Activated naive CD8-positive, alpha-beta T cell treated with anti-CD3 and anti-CD28 coated beads for 36 hours (primary cell): ENCODE results near the gene CYB5B. TPM values are rescaled to one million over a fixed set of nuclear protein-coding genes. Genes with fewer than 3 reads are reported as not detected.

Source experiments
- DNase-seq: peaks from one replicate; pipeline ENCODE4 v3.0.0; 2021
- H3K27ac Mint-ChIP-seq: one replicate; pipeline ENCODE4 v1.8.0; 2022; ENCODE audit warnings: mild to moderate bottlenecking, moderate library complexity, mixed read lengths
- H3K27me3 Mint-ChIP-seq: one replicate; pipeline ENCODE4 v1.8.0; 2022; ENCODE audit warnings: mild to moderate bottlenecking, mixed read lengths
- H3K36me3 Mint-ChIP-seq: one replicate; pipeline ENCODE4 v1.8.0; 2021; ENCODE audit warnings: mild to moderate bottlenecking, mixed read lengths
- H3K4me1 Mint-ChIP-seq: one replicate; pipeline ENCODE4 v1.8.0; 2021; ENCODE audit warnings: mixed read lengths
- H3K4me3 Mint-ChIP-seq: one replicate; pipeline ENCODE4 v1.8.0; 2022; ENCODE audit warnings: mild to moderate bottlenecking, moderate library complexity, mixed read lengths
- H3K9me3 Mint-ChIP-seq: one replicate; pipeline ENCODE4 v1.8.0; 2022; ENCODE audit warnings: mixed read lengths
- total RNA-seq, 2 experiments: library from RNA; stranded (reverse); gene quantifications; one replicate each; pipeline ENCODE4 v1.2.3, GENCODE V29; 2021

CYB5B gene
- total RNA-seq, 2 experiments from 2014 or later, result 182 to 183 TPM

DNA sequence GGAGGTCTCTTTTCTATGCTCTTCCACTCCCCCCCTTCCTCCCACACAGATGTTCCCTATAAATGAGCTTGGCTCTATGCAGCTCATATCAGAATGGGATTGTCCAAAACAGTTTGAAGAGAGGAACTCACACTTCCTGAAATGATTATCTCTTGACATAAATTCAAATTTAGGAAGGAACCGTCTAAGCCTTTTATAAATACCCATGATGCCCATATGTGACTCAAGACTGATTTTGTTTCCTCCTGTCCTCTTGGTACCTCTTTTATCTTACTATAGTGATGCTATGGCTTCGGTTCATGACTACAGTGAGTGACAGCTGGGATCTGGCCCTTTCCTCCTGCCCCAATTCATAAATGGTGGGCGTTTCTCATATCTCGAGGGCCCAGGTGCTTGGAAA lies 22.0 kb upstream of the CYB5B start:
- no peak for DNase-seq
- Mint-ChIP-seq H3K27me3 (no peaks in the 10 kb centered on the region), H3K9me3 (no peaks in the 10 kb centered on the region), H3K4me1 (peaks cover 28% of the 10 kb centered on the region), H3K36me3 (no peaks in the 10 kb centered on the region), H3K27ac (peak overlapping the region; percentile 47), H3K4me3 (no peak overlapping the region)

DNA sequence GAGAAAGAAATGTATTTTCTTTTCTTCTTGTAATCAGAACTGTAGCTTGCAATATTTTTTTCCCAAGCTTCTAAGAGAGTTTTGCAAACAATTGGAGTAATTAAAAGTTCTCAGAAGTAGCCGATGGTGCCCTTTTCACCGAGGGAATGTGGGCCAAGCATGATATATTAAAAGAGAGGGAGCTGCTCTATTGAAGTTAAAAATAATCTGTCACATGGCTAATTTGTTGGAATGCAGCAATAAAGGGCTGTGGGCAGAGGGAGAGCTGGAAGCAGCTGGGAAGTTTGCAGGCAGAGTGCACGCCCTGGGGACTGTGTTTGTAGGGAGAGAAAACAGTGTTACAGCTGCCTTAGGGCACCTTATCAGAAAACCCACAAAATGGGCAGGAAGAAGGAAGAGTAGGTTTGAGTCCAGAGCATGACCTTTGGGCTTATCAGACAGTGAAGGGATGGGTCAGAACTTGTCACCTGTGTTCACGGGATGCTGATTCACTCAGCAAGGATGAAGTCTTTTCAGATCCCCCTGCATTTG lies 20.1 kb upstream of the CYB5B start:
- Mint-ChIP-seq H3K27me3 (no peaks in the 10 kb centered on the region), H3K4me1 (peaks cover 16% of the 10 kb centered on the region), H3K36me3 (no peaks in the 10 kb centered on the region), H3K27ac (no peak overlapping the region), H3K4me3 (no peak overlapping the region), H3K9me3 (no peaks in the 10 kb centered on the region)
- no peak for DNase-seq

DNA sequence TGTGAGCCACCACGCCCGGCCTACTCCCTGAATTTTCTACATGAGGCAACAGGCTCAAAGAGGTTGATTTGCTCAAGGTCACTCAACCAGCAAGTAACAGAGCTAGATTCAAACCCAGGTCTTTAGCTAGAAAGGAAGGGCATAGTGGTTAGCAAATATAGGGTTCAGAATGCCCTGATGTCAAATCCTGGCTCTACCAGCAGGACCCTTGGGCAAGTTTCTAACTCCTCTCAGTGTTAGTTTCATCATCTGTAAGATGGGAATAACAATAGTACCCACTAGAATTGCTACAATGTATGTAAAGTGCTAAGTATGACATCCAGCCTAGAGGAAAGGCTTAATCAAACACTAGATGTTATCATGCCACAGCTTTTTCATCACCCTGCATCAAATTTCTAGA lies 19.1 kb upstream of the CYB5B start:
- Mint-ChIP-seq H3K4me1 (peaks cover 13% of the 10 kb centered on the region), H3K27ac (no peak overlapping the region), H3K36me3 (no peaks in the 10 kb centered on the region), H3K4me3 (no peak overlapping the region), H3K9me3 (no peaks in the 10 kb centered on the region), H3K27me3 (no peaks in the 10 kb centered on the region)
- no peak for DNase-seq

DNA sequence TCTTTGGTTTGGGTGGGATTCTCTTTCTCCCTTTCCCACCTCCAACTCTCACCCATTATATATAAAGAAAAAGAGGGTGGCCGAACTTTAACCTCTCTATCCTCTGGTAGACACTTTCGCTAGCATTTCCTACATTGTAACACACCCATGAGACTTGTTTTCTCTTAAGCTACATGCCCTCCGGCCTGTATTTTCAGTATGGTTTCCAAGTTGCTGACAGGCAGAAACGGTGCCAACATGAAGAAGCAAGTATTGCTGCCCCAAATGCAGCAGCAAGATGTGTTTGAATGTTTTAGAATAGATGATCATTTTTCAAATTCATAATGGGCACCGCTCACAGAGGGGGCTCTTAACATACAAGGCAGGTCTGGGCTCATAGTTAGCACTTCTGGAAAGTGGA lies 18.7 kb upstream of the CYB5B start:
- no peaks in the 10 kb centered on the region for H3K27me3 Mint-ChIP-seq
- H3K9me3 Mint-ChIP-seq, result no peaks in the 10 kb centered on the region

DNA sequence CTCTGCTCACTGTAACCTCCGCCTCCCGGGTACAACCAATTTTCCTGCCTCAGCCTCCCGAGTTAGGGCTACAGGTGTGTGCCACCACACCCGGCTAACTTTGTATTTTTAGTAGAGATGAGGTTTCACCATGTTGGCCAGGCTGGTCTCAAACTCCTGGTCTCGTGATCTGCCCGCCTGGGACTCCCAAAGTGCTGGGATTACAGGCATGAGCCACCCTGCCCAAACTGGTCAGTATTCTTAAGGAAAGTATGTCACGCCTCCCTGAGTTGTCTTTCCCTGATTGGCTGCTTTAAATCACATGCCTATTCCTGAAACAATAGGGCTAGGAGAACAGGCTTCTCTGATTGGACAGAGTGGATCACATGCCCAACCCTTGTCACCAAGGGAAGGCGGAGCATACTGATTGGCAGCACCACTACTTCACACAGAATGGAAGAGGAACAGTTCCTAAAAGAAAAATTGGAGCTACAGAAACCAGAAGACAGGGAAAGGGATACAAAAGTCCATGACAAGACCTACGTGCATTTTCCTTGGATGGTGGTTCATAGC lies 17.6 kb upstream of the CYB5B start:
- Mint-ChIP-seq H3K4me3 (no peak overlapping the region), H3K36me3 (no peaks in the 10 kb centered on the region), H3K27ac (no peak overlapping the region), H3K27me3 (no peaks in the 10 kb centered on the region), H3K4me1 (peaks cover 24% of the 10 kb centered on the region), H3K9me3 (no peaks in the 10 kb centered on the region)
- DNase-seq, result no peak

More for the DNA sequence above, 18.7 kb upstream of the CYB5B start:
- Mint-ChIP-seq H3K4me1 (peaks cover 17% of the 10 kb centered on the region), H3K27ac (no peak overlapping the region), H3K4me3 (no peak overlapping the region), H3K36me3 (no peaks in the 10 kb centered on the region)
- no peak for DNase-seq

DNA sequence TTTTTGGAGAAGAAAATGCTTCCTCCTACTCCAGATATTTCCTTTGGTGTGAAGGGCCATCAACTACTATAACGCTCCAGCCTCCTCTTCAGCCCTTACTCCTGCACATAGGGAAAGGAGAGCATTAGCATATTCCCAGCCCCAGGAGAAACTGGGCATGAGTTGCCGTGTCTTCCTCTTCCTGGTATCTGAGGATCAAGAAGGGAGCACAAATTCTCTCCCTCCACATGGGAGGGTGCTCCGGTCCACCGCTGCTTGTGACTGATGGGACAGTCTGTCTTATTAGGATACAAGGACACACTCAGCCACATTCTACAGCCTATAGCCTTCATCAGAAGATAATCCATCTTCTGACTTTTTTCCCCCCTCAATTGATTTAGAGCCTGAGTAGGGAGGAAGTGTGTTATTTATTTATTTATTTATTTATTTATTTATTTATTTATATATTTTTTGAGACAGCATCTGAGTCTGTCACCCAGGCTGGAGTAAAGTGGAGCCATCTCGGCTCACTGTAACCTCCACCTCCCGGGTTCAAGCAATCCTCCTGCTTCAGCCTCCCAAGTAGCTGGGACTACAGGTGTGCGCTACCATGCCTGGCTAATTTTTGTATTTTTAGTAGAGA lies 16.6 kb upstream of the CYB5B start:
- Mint-ChIP-seq H3K4me3 (no peak overlapping the region), H3K27me3 (no peaks in the 10 kb centered on the region), H3K27ac (no peak overlapping the region), H3K4me1 (peaks cover 16% of the 10 kb centered on the region), H3K9me3 (no peaks in the 10 kb centered on the region), H3K36me3 (no peaks in the 10 kb centered on the region)
- no peak for DNase-seq

DNA sequence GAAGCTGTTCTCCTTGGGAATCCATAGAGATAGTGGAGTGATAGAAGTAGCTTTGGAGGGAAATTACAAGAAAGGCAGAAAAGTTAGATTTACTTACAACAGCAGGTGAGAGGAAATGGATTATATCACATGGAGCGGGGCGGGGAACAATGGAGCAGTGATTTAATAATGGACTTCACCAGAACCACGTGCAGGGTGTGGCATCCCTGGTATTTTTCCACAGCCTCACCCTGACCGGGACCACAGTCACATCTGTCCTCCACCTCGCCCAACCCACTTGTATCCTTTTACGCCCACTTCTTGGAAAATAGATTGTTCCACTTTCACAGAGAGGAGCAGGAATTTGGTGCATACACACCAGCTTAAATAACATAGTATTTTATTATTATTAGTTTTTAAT lies 15.9 kb upstream of the CYB5B start:
- Mint-ChIP-seq H3K9me3 (no peaks in the 10 kb centered on the region), H3K4me3 (no peak overlapping the region), H3K27ac (no peak overlapping the region), H3K27me3 (no peaks in the 10 kb centered on the region), H3K36me3 (no peaks in the 10 kb centered on the region), H3K4me1 (peaks cover 16% of the 10 kb centered on the region)
- no peak for DNase-seq

DNA sequence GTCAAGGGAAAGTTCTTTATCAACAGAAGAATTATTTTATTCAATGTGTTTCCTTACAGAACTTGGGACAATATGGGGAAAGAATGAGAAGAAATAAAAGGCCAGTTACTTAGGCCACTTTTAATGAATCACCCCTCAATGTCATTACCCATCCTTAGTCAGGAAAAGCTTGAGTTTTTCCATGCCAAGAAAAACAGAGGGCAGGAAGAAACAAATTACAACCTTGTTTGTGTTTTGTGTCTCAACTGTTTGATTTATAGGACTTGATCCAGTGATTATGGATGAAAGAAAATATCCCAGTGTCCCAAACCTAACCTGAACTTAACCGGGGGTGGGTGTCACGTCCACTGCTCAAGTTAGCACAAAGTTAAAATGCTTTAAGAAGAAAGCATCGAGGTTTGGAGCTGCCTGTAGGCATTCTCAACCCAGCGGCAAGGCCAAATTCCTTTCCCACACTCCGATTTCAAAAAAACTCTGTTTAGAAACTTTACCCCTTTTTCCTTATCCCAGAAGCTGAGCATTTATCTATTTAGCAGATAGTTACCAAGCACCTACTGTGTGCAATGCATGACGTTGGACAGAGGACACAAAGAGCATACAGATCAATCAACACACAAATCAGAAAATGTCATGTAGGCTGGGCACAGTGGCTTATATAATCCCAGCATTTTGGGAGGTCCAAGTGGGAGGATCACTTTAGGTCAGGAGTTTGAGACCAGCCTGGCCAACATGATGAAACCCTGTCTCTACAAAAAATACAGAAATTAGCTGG lies 14.0 kb upstream of the CYB5B start:
- no peaks in the 10 kb centered on the region for H3K9me3 Mint-ChIP-seq
- no peak overlapping the region for H3K4me3 Mint-ChIP-seq
- no peak for DNase-seq
- H3K27me3 Mint-ChIP-seq, result no peaks in the 10 kb centered on the region
- H3K36me3 Mint-ChIP-seq, result no peaks in the 10 kb centered on the region
- no peak overlapping the region for H3K27ac Mint-ChIP-seq
- peaks cover 13% of the 10 kb centered on the region for H3K4me1 Mint-ChIP-seq

DNA sequence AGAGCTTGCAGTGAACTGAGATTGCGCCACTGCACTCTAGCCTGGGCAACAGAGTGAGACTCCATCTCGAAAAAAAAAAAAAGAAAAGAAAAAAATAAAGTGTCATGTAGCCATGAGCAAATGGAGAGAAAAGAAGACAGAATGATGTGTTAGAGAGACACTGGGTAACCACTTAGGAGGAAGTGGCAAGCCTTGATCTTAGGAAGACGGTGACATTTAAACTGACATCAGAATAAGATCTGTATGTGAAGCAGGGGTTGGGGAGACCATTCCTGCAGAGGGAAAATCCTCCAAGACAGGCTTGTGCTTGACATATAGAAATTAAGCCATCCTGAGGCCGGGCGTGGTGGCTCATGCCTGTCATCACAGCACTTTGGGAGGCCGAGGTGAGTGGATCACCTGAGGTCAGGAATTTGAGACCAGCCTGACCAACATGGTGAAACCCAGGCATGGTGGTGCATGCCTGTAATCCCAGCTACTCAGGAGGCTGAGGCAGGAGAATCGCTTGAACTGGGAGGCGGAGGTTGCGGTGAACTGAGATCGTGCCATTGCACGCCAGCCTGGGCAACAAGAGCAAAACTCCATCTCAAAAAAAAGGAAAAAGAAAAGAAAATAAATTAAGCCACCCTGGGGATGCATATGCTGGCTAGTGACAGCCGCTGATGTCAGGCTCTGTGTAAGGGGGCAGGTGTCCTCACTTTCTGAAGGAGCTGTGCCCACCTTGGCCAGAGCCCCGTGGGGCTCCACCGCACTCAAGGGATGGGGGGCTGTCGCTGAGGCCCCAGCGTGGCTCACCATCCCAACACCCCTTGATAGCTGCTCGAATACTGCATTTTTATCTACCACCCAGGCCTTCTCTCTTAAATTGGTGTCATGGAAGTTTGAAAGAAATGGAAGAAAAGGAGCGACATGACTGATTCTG lies 13.1 kb upstream of the CYB5B start:
- Mint-ChIP-seq H3K27me3 (no peaks in the 10 kb centered on the region), H3K4me1 (peaks cover 13% of the 10 kb centered on the region), H3K9me3 (no peaks in the 10 kb centered on the region), H3K27ac (peak overlapping the region; percentile 48), H3K36me3 (no peaks in the 10 kb centered on the region), H3K4me3 (no peak overlapping the region)
- DNase-seq, result no peak

DNA sequence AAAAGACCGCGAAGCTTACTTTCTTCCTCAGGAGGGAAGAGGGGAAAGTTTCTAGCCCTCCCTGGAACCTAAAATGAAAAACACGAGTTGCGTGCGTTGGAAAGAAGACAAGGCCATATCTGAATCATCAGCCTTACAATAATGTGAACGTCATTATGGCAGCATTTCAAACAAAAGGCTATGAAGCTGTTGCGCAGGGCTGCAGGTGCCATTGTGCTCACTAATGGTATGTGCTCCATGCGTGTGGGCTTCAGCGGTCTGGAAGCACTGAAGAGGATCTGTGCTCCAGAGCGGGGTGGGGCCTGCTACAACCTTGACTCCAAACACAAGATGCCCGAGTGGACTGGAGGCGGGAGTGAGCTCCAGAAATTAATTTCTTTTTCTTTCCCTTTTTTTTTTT lies 12.1 kb upstream of the CYB5B start:
- Mint-ChIP-seq H3K4me1 (peaks cover 13% of the 10 kb centered on the region), H3K36me3 (no peaks in the 10 kb centered on the region), H3K9me3 (no peaks in the 10 kb centered on the region), H3K27ac (no peak overlapping the region), H3K27me3 (no peaks in the 10 kb centered on the region), H3K4me3 (no peak overlapping the region)
- no peak for DNase-seq

DNA sequence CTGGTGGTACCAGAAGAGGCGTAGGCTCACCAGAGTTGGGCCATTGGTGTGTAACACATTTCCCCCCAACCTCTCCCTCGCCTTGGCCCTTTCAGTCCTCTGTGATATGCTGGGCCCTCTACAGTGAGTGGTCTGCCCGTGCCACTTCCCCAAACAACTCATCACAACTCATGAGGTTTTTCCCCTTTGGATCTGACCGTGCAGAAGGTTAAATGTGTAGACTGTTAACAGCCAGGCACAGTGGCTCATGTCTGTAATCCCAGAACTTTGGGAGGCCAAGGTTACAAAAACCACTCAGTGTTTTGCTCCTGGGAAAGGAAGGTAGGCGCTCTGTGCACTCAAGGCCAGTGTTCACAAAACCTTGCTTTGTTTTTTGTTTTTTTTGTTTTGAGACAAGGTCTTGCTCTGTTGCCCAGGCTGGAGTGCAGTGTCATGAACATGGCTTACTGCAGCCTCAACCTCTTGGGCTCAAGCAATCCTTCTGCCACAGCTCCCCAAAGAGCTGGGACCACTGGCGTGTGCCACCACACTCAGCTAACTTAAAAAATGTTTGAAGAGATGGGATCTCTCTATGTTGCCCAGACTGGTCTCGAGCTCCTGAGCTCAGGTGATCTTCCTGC lies 11.3 kb upstream of the CYB5B start:
- no peak for DNase-seq
- H3K27me3 Mint-ChIP-seq, result no peaks in the 10 kb centered on the region
- peaks cover 13% of the 10 kb centered on the region for H3K4me1 Mint-ChIP-seq
- no peak overlapping the region for H3K27ac Mint-ChIP-seq
- H3K4me3 Mint-ChIP-seq, result no peak overlapping the region
- H3K9me3 Mint-ChIP-seq, result no peaks in the 10 kb centered on the region
- H3K36me3 Mint-ChIP-seq, result no peaks in the 10 kb centered on the region

DNA sequence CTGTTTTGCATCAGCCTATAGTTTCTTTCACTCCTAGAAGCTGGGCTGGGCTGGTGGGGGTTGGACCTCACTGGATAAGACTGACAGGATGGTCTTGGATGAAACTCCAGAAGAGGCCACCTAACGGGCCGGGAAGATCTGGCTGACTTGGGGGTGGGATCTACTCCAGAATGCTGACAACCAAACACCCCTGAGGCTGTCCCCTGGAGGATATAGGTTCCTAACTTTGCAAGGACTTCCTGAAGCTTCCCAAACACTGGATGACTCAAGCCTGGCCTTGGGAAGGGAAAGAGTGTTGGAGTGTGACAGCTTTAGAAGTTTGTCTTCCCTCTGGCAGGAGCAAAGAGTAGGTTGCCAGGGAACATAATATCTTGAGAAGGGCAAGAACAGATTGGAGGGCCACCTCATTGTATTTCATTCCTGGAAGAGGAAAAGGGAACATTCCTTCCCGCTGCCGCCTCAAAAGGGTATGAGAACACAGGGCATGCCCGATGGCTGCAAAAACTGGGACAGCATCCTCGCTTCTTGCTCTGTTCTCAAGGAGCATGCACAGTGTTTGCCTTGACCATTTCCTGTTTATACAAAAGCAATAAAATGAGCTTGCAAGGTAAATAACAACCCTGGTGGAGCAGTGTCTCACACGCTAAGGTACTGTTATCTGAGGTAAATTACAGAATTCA lies 6.8 kb upstream of the CYB5B start:
- H3K4me1 Mint-ChIP-seq, result peaks cover under 1% of the 10 kb centered on the region
- H3K27me3 Mint-ChIP-seq, result no peaks in the 10 kb centered on the region
- no peak for DNase-seq
- H3K4me3 Mint-ChIP-seq, result no peak overlapping the region
- H3K9me3 Mint-ChIP-seq, result no peaks in the 10 kb centered on the region
- H3K27ac Mint-ChIP-seq, result no peak overlapping the region
- H3K36me3 Mint-ChIP-seq, result no peaks in the 10 kb centered on the region

DNA sequence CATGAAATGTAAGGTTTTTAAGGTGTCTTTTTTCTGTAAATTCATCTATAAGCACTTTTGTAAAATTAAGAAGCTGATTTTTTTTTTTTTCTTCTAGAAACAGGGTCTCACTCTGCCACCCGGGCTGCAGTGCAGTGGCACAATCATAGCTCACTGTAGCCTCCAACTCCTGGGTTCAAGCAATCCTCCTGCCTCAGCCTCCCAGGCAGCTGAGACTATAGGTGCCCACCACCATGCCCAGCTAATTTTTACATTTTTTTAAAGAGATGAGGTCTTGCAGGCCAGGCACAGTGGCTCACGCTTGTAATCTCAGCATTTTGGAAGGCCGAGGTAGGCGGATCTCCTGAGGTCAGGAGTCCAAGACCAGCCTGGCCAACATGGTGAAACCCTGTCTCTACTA lies 4.5 kb upstream of the CYB5B start:
- Mint-ChIP-seq H3K4me1 (peaks cover 10% of the 10 kb centered on the region), H3K27ac (no peak overlapping the region), H3K27me3 (no peaks in the 10 kb centered on the region), H3K9me3 (no peaks in the 10 kb centered on the region), H3K36me3 (peaks cover 4% of the 10 kb centered on the region), H3K4me3 (no peak overlapping the region)
- no peak for DNase-seq

DNA sequence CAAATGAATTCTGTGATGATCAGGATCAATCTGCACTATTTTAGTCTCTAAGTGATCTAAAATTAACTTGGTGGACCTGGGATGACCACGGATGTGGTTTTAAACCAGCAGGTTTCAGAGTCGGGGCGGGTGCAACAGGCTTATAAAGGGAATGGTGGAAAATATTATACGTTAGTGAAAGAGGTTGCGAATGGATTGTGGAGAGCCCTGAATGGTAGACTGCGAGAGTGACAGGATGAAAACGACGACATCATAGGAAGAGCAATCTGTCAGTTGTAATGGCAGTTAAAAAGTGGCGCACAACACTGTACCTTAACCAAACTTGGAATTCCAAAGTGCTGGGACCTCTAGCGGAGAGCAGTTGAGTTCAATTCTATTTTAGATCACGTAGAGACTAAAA lies 1.2 kb upstream of the CYB5B start:
- Mint-ChIP-seq H3K36me3 (peaks cover 22% of the 10 kb centered on the region), H3K27me3 (no peaks in the 10 kb centered on the region), H3K4me3 (peak overlapping the region; percentile 63), H3K9me3 (no peaks in the 10 kb centered on the region), H3K4me1 (peaks cover 22% of the 10 kb centered on the region), H3K27ac (peak overlapping the region; percentile 19)
- no peak for DNase-seq
